Effector CD4-positive, alpha-beta T cell (primary cell): ENCODE measurements around the gene PSMB4.
"Not testable (repeated sequence)": the region's sequence is repeated elsewhere in the genome, so short reads cannot be mapped to it uniquely, and the experiment has no call there.

Source experiments
- DNase-seq: peaks from one replicate; pipeline ENCODE4 v3.0.0-alpha.2; 2020

Gene PSMB4

GRCh38 chr1:151390221-151391078, 8.9 kb upstream of the PSMB4 start:
- DNase-seq, result not testable (repeated sequence)

- DNase-seq, result no peak
Observed at GRCh38 chr1:151391079-151391563, 8.3 kb upstream of the PSMB4 start.

- no peak for DNase-seq
Observed at GRCh38 chr1:151393583-151393982, 5.8 kb upstream of the PSMB4 start.

GRCh38 chr1:151396265-151396664, 3.1 kb upstream of the PSMB4 start:
- DNase-seq, result not testable (repeated sequence)

- DNase-seq, result no peak
Observed at GRCh38 chr1:151401125-151401788, 1.9 kb downstream of the PSMB4 start.

GRCh38 chr1:151401860-151402259, 2.5 kb downstream of the PSMB4 start:
- no peak for DNase-seq

GRCh38 chr1:151402764-151403163, 3.4 kb downstream of the PSMB4 start:
- no peak for DNase-seq

- DNase-seq, result no peak
Observed at GRCh38 chr1:151403612-151404011, 4.2 kb downstream of the PSMB4 start.

- no peak for DNase-seq
Observed at GRCh38 chr1:151405187-151405951, 6.0 kb downstream of the PSMB4 start.

- no peak for DNase-seq
Observed at GRCh38 chr1:151406176-151406575, 6.8 kb downstream of the PSMB4 start.

- DNase-seq, result no peak
Observed at GRCh38 chr1:151407304-151407703, 7.9 kb downstream of the PSMB4 start.

GRCh38 chr1:151408891-151409290, 9.5 kb downstream of the PSMB4 start:
- DNase-seq, result no peak

- DNase-seq, result no peak
Observed at GRCh38 chr1:151411884-151412283, 12.5 kb downstream of the PSMB4 start.

- no peak for DNase-seq
Observed at GRCh38 chr1:151416231-151416630, 16.9 kb downstream of the PSMB4 start.

GRCh38 chr1:151418081-151418480, 18.7 kb downstream of the PSMB4 start:
- no peak for DNase-seq

GRCh38 chr1:151419819-151420218, 20.4 kb downstream of the PSMB4 start:
- no peak for DNase-seq

- no peak for DNase-seq
Observed at GRCh38 chr1:151425103-151425502, 25.7 kb downstream of the PSMB4 start.

- no peak for DNase-seq
Observed at GRCh38 chr1:151428068-151428467, 28.7 kb downstream of the PSMB4 start.

- DNase-seq, result not testable (repeated sequence)
Observed at GRCh38 chr1:151433827-151434226, 34.5 kb downstream of the PSMB4 start.

GRCh38 chr1:151435174-151435573, 35.8 kb downstream of the PSMB4 start:
- DNase-seq, result no peak

GRCh38 chr1:151436985-151437384, 37.6 kb downstream of the PSMB4 start:
- no peak for DNase-seq

- not testable (repeated sequence) for DNase-seq
Observed at GRCh38 chr1:151437396-151437795, 38.0 kb downstream of the PSMB4 start.
